Measurements from ENCODE around the gene RNF157.

GRCh38 chr17:76241691-76242255 lies 1.5 kb upstream of the RNF157 start:
- TF ChIP-seq, protein P1, sequence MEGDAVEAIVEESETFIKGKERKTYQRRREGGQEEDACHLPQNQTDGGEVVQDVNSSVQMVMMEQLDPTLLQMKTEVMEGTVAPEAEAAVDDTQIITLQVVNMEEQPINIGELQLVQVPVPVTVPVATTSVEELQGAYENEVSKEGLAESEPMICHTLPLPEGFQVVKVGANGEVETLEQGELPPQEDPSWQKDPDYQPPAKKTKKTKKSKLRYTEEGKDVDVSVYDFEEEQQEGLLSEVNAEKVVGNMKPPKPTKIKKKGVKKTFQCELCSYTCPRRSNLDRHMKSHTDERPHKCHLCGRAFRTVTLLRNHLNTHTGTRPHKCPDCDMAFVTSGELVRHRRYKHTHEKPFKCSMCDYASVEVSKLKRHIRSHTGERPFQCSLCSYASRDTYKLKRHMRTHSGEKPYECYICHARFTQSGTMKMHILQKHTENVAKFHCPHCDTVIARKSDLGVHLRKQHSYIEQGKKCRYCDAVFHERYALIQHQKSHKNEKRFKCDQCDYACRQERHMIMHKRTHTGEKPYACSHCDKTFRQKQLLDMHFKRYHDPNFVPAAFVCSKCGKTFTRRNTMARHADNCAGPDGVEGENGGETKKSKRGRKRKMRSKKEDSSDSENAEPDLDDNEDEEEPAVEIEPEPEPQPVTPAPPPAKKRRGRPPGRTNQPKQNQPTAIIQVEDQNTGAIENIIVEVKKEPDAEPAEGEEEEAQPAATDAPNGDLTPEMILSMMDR (IDR thresholded peaks at IDR 0.05), result no peak
- TF ChIP-seq POLR2A (IDR thresholded peaks at IDR 0.05), result no peak

Measured in ovary (tissue), 3 donors.